Naive B cell (primary cell): ENCODE data around the gene DMRTB1. TPM values are rescaled to one million over a fixed set of nuclear protein-coding genes. Genes with fewer than 3 reads are reported as not detected.

ENCODE experiments used
- ATAC-seq, 2 donors: fragments of 150-1000 bp; cut with Tn5 transposase; 2 replicates each; pipeline ENCODE4 v1.10.0; 2021; ENCODE audit warnings: low read depth in 2 of 2, mild to moderate bottlenecking in 2 of 2, moderate library complexity in 2 of 2
- DNase-seq: peaks from one replicate; pipeline ENCODE4 v3.0.0; 2022
- H3K27ac Mint-ChIP-seq, 6 donors: one replicate each; pipeline ENCODE4 v1.8.0; 2020 to 2022; ENCODE audit warnings: mild to moderate bottlenecking in 6 of 6, mixed read lengths in 6 of 6, moderate library complexity in 5 of 6, inconsistent platforms in 2 of 6
- H3K27me3 Mint-ChIP-seq, 3 donors: one replicate each; pipeline ENCODE4 v1.8.0; 2021 to 2022; ENCODE audit warnings: mixed read lengths in 3 of 3, mild to moderate bottlenecking in 1 of 3
- H3K36me3 Mint-ChIP-seq, 2 donors: one replicate each; pipeline ENCODE4 v1.8.0; 2020 to 2022; ENCODE audit warnings: mixed read lengths in 2 of 2, inconsistent platforms in 1 of 2, mild to moderate bottlenecking in 1 of 2
- H3K4me1 Mint-ChIP-seq, 3 donors: one replicate each; pipeline ENCODE4 v1.8.0; 2020 to 2022; ENCODE audit warnings: mixed read lengths in 3 of 3, inconsistent platforms in 1 of 3, mild to moderate bottlenecking in 1 of 3, moderate library complexity in 1 of 3
- H3K4me3 Mint-ChIP-seq, 8 donors: one replicate each; pipeline ENCODE4 v1.8.0; 2020 to 2022; ENCODE audit warnings: mild to moderate bottlenecking in 8 of 8, mixed read lengths in 8 of 8, moderate library complexity in 8 of 8, inconsistent platforms in 2 of 8
- H3K9me3 Mint-ChIP-seq, 7 donors: one replicate each; pipeline ENCODE4 v1.8.0; 2020 to 2022; ENCODE audit warnings: mixed read lengths in 7 of 7, mild to moderate bottlenecking in 5 of 7, inconsistent platforms in 2 of 7, moderate library complexity in 1 of 7
- polyA plus RNA-seq, 6 donors: library from polyadenylated mRNA; unstranded; fragments of 300-500 nt; fragmentation: Illumina TruSeq; gene quantifications; one replicate each; pipeline ENCODE4 v1.2.3, GENCODE V29; 2021; ENCODE audit warnings: low read depth in 6 of 6

Gene DMRTB1
- polyA plus RNA-seq, 6 donors from 2014 or later = not detected

GRCh38 chr1:53495633-53496345 lies 36.6 kb downstream of the DMRTB1 start:
- DNase-seq (no peak), ATAC-seq (no peak)
- H3K4me1 Mint-ChIP-seq = no peaks in the 10 kb centered on the region
- H3K9me3 Mint-ChIP-seq = no peaks in the 10 kb centered on the region
- H3K27me3 Mint-ChIP-seq = peaks cover 3 to 8% (median 3%) of the 10 kb centered on the region in 3 donors
- no peaks in the 10 kb centered on the region for H3K36me3 Mint-ChIP-seq
- no peak overlapping the region for H3K4me3 Mint-ChIP-seq
- no peak overlapping the region for H3K27ac Mint-ChIP-seq

DNA sequence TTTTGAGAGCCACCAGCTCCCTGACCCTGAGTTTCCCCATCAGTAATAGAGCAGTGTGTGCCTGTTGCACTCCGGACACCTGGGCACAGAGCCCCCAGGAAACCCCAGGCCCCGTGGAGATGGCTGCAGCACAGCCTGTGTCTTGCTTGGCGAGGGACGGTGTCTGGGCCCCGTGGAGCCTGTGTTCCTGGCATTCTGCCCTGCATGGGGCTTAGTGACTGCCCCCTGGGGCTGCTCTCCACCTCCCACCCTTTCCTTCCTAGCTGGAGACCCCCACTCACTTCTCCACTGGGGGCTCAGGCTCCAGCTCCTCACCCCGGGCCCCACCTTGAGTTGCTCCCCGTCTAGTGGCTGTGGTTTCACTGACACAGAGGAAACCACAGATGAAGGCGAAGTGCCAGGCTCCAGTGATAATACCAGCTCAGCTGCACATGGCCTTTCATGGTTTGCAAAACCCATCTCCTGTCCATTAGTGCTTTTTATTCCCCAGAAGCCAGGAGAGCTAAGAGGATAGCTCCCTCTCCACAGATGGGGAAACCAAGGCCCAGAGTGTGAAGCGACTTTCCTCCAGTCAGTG lies 39.4 kb downstream of the DMRTB1 start:
- Mint-ChIP-seq H3K27ac (no peak overlapping the region), H3K4me1 (peaks cover 0 to 5% (median 0%) of the 10 kb centered on the region in 3 donors), H3K27me3 (peaks cover 0 to 9% (median 4%) of the 10 kb centered on the region in 3 donors), H3K9me3 (no peaks in the 10 kb centered on the region), H3K4me3 (peak overlapping the region in 1 of 8 donors; percentile 62), H3K36me3 (no peaks in the 10 kb centered on the region)
- ATAC-seq (no peak), DNase-seq (no peak)

DNA sequence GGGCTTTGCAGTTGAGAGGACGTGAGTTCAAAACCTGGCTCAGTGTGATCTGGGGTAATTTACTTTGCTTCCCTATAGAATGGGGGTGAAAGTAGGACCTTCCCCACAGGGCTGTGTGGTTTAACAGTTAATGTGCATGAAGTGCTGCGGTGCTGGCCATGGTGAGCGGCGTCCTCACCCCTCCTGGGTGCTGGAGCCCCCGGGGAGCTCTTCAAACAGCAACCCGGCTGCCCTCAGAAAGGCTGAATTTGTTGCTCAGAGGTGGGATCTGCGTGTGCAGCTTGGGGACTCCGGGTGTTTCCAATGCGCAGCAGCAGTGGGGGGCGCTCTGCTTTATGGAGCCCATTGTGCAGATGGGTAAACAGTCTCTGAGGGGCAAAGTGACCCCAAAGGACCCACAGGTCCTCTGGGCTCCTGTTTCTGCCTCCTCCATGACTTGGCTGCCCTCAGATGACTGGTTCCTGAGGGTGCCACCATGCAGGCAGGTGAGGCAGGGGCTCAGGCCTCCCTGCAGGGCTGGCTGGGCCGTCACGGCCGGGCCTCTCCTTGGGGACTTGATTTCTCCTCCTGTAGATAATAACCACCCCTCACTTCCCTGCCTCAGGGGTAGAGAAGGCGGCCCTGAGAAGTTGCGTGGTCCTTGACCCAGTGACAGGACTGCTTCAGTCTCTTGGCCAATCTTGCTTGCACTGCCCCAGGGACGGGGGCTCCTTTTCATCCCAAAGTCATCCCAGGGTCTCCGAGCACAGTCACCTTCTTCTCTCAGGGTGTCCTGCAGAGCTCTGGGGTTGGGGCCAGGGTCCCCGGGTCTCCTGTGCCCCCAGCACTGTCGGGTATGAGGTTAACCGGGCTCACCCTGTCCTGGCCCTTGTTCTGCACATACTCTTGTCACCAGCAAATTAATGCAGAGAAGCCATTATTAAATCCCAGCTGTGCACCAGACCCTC lies 40.3 kb downstream of the DMRTB1 start:
- H3K27ac Mint-ChIP-seq = peak overlapping the region in 1 of 6 donors; percentile 15
- peaks cover 0 to 5% (median 0%) of the 10 kb centered on the region in 3 donors for H3K4me1 Mint-ChIP-seq
- H3K36me3 Mint-ChIP-seq = no peaks in the 10 kb centered on the region
- no peak overlapping the region for H3K4me3 Mint-ChIP-seq
- DNase-seq = no peak
- peaks cover 0 to 14% (median 4%) of the 10 kb centered on the region in 3 donors for H3K27me3 Mint-ChIP-seq
- no peak for ATAC-seq
- no peaks in the 10 kb centered on the region for H3K9me3 Mint-ChIP-seq

DNA sequence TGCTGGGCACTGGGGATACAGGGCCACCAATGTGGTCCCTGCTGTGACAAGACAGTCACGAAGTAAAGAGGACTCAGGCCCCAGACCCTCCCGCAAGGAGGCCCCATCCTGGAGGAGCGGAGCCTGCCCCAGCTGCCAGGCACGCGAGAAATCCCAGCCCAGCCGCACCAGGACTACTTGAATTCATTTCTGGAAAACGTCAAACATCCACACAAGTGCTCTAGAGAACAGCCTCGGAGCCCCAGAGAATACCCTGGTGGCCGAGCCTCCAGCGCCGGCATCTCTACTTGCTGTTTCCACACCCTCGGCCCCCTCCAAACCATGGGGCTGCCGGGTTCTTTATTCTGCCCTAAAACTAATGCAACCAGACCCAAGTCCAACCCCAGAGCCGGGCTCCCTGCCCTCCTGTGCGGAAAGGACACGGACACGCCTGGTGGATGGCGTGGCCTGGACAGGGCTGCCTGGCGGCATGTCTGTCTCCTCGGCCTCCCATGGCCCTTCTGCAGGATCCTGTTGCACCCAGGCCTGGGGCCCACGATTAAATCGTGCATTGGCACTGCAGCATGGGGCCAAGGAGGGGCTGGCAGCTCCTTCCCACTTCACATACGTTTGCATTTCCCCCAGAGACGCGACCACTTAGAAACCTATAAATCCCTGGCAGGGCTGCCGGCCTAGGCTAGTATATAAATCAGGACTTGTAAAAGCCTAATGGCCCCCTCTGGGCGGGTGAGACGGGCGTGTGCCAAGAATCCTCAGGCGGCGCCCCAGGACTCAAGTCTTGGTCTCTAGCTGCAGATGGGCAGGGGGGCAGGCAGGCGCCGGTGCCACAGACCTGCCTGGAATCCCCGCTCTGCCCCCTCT lies 41.2 kb downstream of the DMRTB1 start:
- Mint-ChIP-seq H3K36me3 (no peaks in the 10 kb centered on the region), H3K9me3 (no peaks in the 10 kb centered on the region), H3K4me1 (peaks cover 0 to 5% (median 0%) of the 10 kb centered on the region in 3 donors), H3K27ac (peak overlapping the region in 1 of 6 donors; percentile 15), H3K27me3 (peaks cover 0 to 14% (median 4%) of the 10 kb centered on the region in 3 donors), H3K4me3 (no peak overlapping the region)
- no peak for ATAC-seq
- DNase-seq = no peak

- Mint-ChIP-seq H3K36me3 (no peaks in the 10 kb centered on the region), H3K4me1 (peaks cover 0 to 5% (median 0%) of the 10 kb centered on the region in 3 donors), H3K27me3 (peaks cover 0 to 14% (median 4%) of the 10 kb centered on the region in 3 donors), H3K9me3 (no peaks in the 10 kb centered on the region), H3K4me3 (no peak overlapping the region), H3K27ac (no peak overlapping the region)
- DNase-seq (no peak), ATAC-seq (no peak)
Measured at GRCh38 chr1:53501065-53502005, 42.1 kb downstream of the DMRTB1 start.

- no peak overlapping the region for H3K4me3 Mint-ChIP-seq
- no peaks in the 10 kb centered on the region for H3K9me3 Mint-ChIP-seq
- H3K4me1 Mint-ChIP-seq = peaks cover 0 to 5% (median 0%) of the 10 kb centered on the region in 3 donors
- ATAC-seq (no peak), DNase-seq (no peak)
- peaks cover 0 to 14% (median 4%) of the 10 kb centered on the region in 3 donors for H3K27me3 Mint-ChIP-seq
- no peaks in the 10 kb centered on the region for H3K36me3 Mint-ChIP-seq
- H3K27ac Mint-ChIP-seq = no peak overlapping the region
Measured at GRCh38 chr1:53502641-53503432, 43.6 kb downstream of the DMRTB1 start.

DNA sequence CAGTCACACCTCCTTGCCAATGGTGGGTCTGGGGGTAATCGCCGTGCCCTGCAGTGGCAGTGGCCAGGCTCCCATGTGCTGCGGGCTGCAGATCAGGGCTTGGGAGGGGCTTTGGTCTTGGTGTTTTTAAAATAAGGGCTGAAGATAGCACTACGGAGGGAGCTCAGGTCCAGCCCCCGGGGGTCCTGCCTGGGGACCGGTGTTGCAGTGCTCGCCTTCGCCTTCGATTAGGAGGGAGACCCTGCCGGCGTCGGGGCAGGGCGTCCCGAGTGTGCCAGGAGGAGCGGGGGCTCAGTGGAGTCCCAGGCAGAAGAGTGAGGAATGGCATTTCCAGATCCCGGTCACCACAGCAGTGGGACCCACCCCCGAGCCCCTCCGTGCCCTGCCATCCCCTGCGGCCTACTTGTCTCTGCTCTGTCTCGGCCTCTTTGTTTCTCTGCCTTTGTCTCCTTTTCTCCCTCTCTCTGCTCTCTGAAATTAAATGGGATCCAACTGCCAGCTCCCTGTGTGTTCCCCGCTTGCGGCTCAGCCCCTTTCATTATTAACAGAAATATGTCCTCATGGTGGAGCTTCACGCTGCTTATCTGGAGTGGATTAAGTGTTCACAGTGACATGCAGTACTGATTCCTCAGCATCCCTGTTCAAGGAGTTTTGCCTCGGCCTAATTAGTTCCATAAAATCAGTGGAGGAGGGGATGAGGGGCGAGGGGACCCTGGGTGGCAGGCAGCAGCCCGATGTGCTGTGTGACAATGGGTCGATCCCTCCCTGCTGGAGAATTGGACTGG lies 44.4 kb downstream of the DMRTB1 start:
- ATAC-seq (no peak), DNase-seq (no peak)
- Mint-ChIP-seq H3K27ac (no peak overlapping the region), H3K4me3 (peak overlapping the region in 1 of 8 donors; percentile 9), H3K36me3 (no peaks in the 10 kb centered on the region), H3K4me1 (peaks cover 0 to 5% (median 0%) of the 10 kb centered on the region in 3 donors), H3K9me3 (no peaks in the 10 kb centered on the region), H3K27me3 (peaks cover 0 to 14% (median 4%) of the 10 kb centered on the region in 3 donors)

GRCh38 chr1:53504901-53505300 lies 45.7 kb downstream of the DMRTB1 start:
- Mint-ChIP-seq H3K4me3 (no peak overlapping the region), H3K9me3 (no peaks in the 10 kb centered on the region), H3K27me3 (peaks cover 0 to 14% (median 0%) of the 10 kb centered on the region in 3 donors), H3K27ac (no peak overlapping the region), H3K4me1 (peaks cover 0 to 10% (median 0%) of the 10 kb centered on the region in 3 donors), H3K36me3 (no peaks in the 10 kb centered on the region)
- ATAC-seq (no peak), DNase-seq (no peak)

- Mint-ChIP-seq H3K36me3 (no peaks in the 10 kb centered on the region), H3K4me1 (peaks cover 0 to 10% (median 0%) of the 10 kb centered on the region in 3 donors), H3K27ac (no peak overlapping the region), H3K27me3 (peaks cover 0 to 14% (median 0%) of the 10 kb centered on the region in 3 donors), H3K9me3 (no peaks in the 10 kb centered on the region), H3K4me3 (no peak overlapping the region)
- DNase-seq (no peak), ATAC-seq (no peak)
Measured at GRCh38 chr1:53505401-53505800, 46.2 kb downstream of the DMRTB1 start.

DNA sequence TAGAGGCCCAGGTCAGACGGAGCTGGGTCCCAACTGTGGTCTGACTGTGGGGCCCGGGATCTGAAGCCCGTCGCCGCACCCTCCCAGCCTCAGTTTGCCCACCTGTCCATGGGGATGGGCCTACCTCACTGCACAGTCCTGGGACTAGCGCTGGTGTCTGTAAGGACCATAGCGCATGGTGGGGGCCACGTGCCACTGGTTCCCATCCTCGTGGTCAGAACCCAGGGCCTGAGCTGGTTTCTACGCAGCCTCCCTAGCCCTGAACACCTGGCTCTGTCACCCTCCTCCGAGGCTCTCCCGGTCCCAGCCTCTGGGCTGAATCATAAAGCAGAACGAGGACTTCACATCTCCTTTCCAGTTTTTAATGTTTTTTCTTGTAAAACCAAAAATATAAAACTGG lies 46.7 kb downstream of the DMRTB1 start:
- H3K4me3 Mint-ChIP-seq = no peak overlapping the region
- no peak for DNase-seq
- H3K4me1 Mint-ChIP-seq = peaks cover 0 to 10% (median 0%) of the 10 kb centered on the region in 3 donors
- H3K27ac Mint-ChIP-seq = no peak overlapping the region
- no peaks in the 10 kb centered on the region for H3K36me3 Mint-ChIP-seq
- H3K27me3 Mint-ChIP-seq = peaks cover 0 to 14% (median 0%) of the 10 kb centered on the region in 3 donors
- ATAC-seq = no peak
- no peaks in the 10 kb centered on the region for H3K9me3 Mint-ChIP-seq
